GM23338 (cell line): ENCODE measurements around the gene SP100. TPM values are rescaled to one million over a fixed set of nuclear protein-coding genes. Genes with fewer than 3 reads are reported as not detected.

ENCODE experiments used
- ATAC-seq: fragments of 200-7000 bp; cut with Tn5 transposase; 3 replicates; pipeline ENCODE4 v1.9.1; 2020
- DNase-seq: peaks from one replicate; pipeline ENCODE4 v3.0.0-alpha.2; 2015; ENCODE audit warnings: low spot score
- H2AFZ ChIP-seq: fragments of 200-600 bp; sonication (generic); 2 replicates; pipeline ENCODE4 v1.8.0; 2016; ENCODE audit warnings: antibody characterized with exemption, mild to moderate bottlenecking, moderate library complexity
- H3F3A ChIP-seq: fragments of 200-600 bp; sonication (generic); replicated peaks from 2 replicates; pipeline ENCODE4 v1.8.0; 2017; ENCODE audit warnings: antibody characterized with exemption, mixed run types, low read depth
- H3K27ac ChIP-seq: fragments of 200-600 bp; sonication (generic); 2 replicates; pipeline ENCODE4 v1.6.1; 2016; ENCODE audit warnings: low read depth
- H3K27me3 ChIP-seq: fragments of 200-600 bp; sonication (generic); 2 replicates; pipeline ENCODE4 v1.8.0; 2016; ENCODE audit warnings: mild to moderate bottlenecking, mixed run types, moderate library complexity; ENCODE audit not compliant: insufficient read depth
- H3K36me3 ChIP-seq: fragments of 200-600 bp; sonication (generic); 2 replicates; pipeline ENCODE4 v1.8.0; 2016; ENCODE audit warnings: mild to moderate bottlenecking; ENCODE audit not compliant: insufficient read depth
- H3K4me1 ChIP-seq: fragments of 200-600 bp; sonication (generic); 2 replicates; pipeline ENCODE4 v1.8.0; 2016; ENCODE audit warnings: mild to moderate bottlenecking, moderate library complexity; ENCODE audit not compliant: insufficient read depth
- H3K4me2 ChIP-seq: fragments of 200-600 bp; sonication (generic); 2 replicates; pipeline ENCODE4 v1.7.1; 2017; ENCODE audit warnings: mixed run types
- H3K4me3 ChIP-seq: fragments of 200-600 bp; sonication (generic); 2 replicates; pipeline ENCODE4 v1.6.1; 2016; ENCODE audit warnings: mixed run types
- H3K79me2 ChIP-seq: fragments of 200-600 bp; sonication (generic); replicated peaks from 2 replicates; pipeline ENCODE4 v1.8.0; 2017; ENCODE audit warnings: mild to moderate bottlenecking; ENCODE audit not compliant: insufficient read depth
- H3K9me2 ChIP-seq: fragments of 200-600 bp; sonication (generic); 2 replicates; pipeline ENCODE4 v1.8.0; 2017; ENCODE audit not compliant: insufficient read depth
- H4K20me1 ChIP-seq: fragments of 200-600 bp; sonication (generic); replicated peaks from 2 replicates; pipeline ENCODE4 v1.8.0; 2017; ENCODE audit warnings: mild to moderate bottlenecking; ENCODE audit not compliant: insufficient read depth
- H3K27ac Mint-ChIP-seq: 2 replicates; pipeline ENCODE4 v1.8.0; 2020; ENCODE audit warnings: inconsistent platforms, mild to moderate bottlenecking, moderate library complexity, mixed read lengths
- H3K27me3 Mint-ChIP-seq: 3 replicates; pipeline ENCODE4 v1.8.0; 2022; ENCODE audit warnings: low read depth, mild to moderate bottlenecking, moderate library complexity, mixed read lengths, inconsistent platforms; ENCODE audit not compliant: insufficient read depth, poor library complexity
- H3K36me3 Mint-ChIP-seq: 3 replicates; pipeline ENCODE4 v1.8.0; 2021; ENCODE audit warnings: low read depth, mild to moderate bottlenecking, inconsistent platforms, moderate library complexity, mixed read lengths
- H3K4me1 Mint-ChIP-seq: 3 replicates; pipeline ENCODE4 v1.8.0; 2020; ENCODE audit warnings: mild to moderate bottlenecking, inconsistent platforms, mixed read lengths
- H3K4me3 Mint-ChIP-seq: 3 replicates; pipeline ENCODE4 v1.8.0; 2021; ENCODE audit warnings: moderate library complexity, mild to moderate bottlenecking, inconsistent platforms, mixed read lengths
- H3K9me3 Mint-ChIP-seq: 3 replicates; pipeline ENCODE4 v1.8.0; 2020; ENCODE audit warnings: moderate library complexity, mild to moderate bottlenecking, inconsistent platforms, mixed read lengths
- CREB1 ChIP-seq: fragments of 250-450 bp; sonication (Bioruptor Pico); IDR thresholded peaks from 2 replicates; pipeline ENCODE4 v1.5.0; 2020; ENCODE audit warnings: low read depth, mild to moderate bottlenecking, moderate library complexity
- ETS1 ChIP-seq: IDR thresholded peaks from 2 replicates; pipeline ENCODE4 v1.6.1; 2016; ENCODE audit warnings: antibody characterized with exemption
- EZH2 ChIP-seq: fragments of 200-600 bp; sonication (generic); IDR thresholded peaks from one replicate; pipeline ENCODE4 v1.8.0; 2017; ENCODE audit warnings: antibody characterized with exemption, mild to moderate bottlenecking, low read depth; ENCODE audit not compliant: unreplicated experiment
- EZH2phosphoT487 ChIP-seq: fragments of 200-600 bp; sonication (generic); IDR thresholded peaks from one replicate; pipeline ENCODE4 v1.8.1; 2018; ENCODE audit warnings: antibody characterized with exemption; ENCODE audit not compliant: unreplicated experiment
- JUNB ChIP-seq: IDR thresholded peaks from one replicate; pipeline ENCODE4 v1.6.1; 2016; ENCODE audit warnings: antibody characterized with exemption; ENCODE audit not compliant: unreplicated experiment
- NANOG ChIP-seq: IDR thresholded peaks from 2 replicates; pipeline ENCODE4 v1.6.1; 2016; ENCODE audit warnings: antibody characterized with exemption, borderline replicate concordance
- POLR2AphosphoS5 ChIP-seq: IDR thresholded peaks from 2 replicates; pipeline ENCODE4 v1.6.1; 2016; ENCODE audit warnings: antibody characterized with exemption, low read depth
- REST ChIP-seq: IDR thresholded peaks from one replicate; pipeline ENCODE4 v1.6.1; 2018; ENCODE audit warnings: antibody characterized with exemption; ENCODE audit not compliant: unreplicated experiment
- STAT1 ChIP-seq: IDR thresholded peaks from one replicate; pipeline ENCODE4 v1.6.1; 2016; ENCODE audit warnings: antibody characterized with exemption; ENCODE audit not compliant: unreplicated experiment
- ZNF331 ChIP-seq: fragments of 250-450 bp; sonication (Bioruptor Pico); IDR thresholded peaks from 2 replicates; pipeline ENCODE4 v1.5.0; 2020; ENCODE audit warnings: low read depth, mild to moderate bottlenecking, moderate library complexity
- polyA plus RNA-seq: library from polyadenylated mRNA; unstranded; fragments of >200 nt; fragmentation: Nextera tagmentation; extraction: Ambion mirVana; gene quantifications from 2 replicates; pipeline ENCODE4 v1.2.1, GENCODE V29; 2016
- total RNA-seq: library from RNA; depleted of rRNA; stranded (reverse); fragments of >200 nt; shearing (Covaris generic); gene quantifications from 2 replicates; pipeline ENCODE4 v1.2.3, GENCODE V29; 2014
- TF ChIP-seq, protein P1 (sequence below): fragments of 250-450 bp; sonication (Bioruptor Pico); IDR thresholded peaks from 2 replicates; pipeline ENCODE4 v1.5.0; 2020; ENCODE audit warnings: mild to moderate bottlenecking, moderate library complexity

SP100 gene
- total and polyA plus RNA-seq, 2 experiments from 2014 or later: 0.44 to 0.73 TPM

DNA sequence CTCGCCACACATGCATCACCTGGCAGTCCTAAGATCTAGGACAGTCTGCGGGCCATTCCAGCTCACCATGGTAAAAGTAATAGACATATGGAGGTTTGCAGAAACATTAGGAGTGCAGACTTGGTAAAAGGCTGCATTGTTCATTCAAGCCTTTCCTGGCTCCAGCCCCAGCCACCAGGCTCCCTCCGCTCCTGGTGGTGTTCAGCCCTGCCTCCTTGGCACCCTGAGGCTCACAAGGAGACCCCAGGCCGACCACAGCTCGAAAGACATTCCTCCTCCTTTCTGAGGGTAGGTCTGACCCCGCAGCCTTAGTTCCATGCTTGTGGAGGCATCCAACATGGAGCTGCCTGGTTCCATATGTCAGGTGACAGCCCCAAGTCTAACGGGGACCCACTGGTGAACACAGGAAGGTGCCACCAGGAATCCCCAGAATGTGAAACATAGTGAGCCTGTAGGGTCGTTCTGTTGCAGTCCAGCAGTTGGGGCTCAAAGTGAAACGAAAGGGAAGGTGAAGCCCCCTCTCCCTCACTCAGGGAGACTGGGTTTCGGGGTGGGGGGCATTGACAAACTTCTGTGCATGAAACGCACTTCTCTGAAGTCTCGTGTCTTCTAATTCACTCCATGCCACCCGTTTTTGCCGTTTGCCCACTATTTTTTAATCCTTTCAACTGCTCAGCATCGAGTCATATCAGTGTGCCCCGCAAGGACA lies 5.0 kb upstream of the SP100 start:
- Mint-ChIP-seq H3K36me3 (no peaks in the 10 kb centered on the region), H3K9me3 (no peaks in the 10 kb centered on the region; the same call in 2 of the 3 replicates)

More for the DNA sequence above, 5.0 kb upstream of the SP100 start:
- peak overlapping the region; percentile 88 for H3K4me3 Mint-ChIP-seq
- Histone ChIP-seq H2AFZ (peak overlapping the region; percentile 98), H3K79me2 (no peaks in the 10 kb centered on the region), H3F3A (no peaks in the 10 kb centered on the region), H3K4me3 (peak overlapping the region; percentile 75), H4K20me1 (no peaks in the 10 kb centered on the region), H3K9me2 (peaks cover 4% of the 10 kb centered on the region), H3K27me3 (peaks cover 20% of the 10 kb centered on the region), H3K4me1 (no peaks in the 10 kb centered on the region), H3K4me2 (peak overlapping the region; percentile 88), H3K36me3 (no peaks in the 10 kb centered on the region), H3K27ac (no peak overlapping the region)
- peaks cover 26% of the 10 kb centered on the region for H3K27me3 Mint-ChIP-seq
- peaks cover 2% of the 10 kb centered on the region; the same call in 2 of the 3 replicates for H3K4me1 Mint-ChIP-seq
- H3K27ac Mint-ChIP-seq: no peak overlapping the region
- ATAC-seq (no peak), DNase-seq (peak; percentile 2)
- no peak for TF ChIP-seq POLR2AphosphoS5
- TF ChIP-seq, protein P1, sequence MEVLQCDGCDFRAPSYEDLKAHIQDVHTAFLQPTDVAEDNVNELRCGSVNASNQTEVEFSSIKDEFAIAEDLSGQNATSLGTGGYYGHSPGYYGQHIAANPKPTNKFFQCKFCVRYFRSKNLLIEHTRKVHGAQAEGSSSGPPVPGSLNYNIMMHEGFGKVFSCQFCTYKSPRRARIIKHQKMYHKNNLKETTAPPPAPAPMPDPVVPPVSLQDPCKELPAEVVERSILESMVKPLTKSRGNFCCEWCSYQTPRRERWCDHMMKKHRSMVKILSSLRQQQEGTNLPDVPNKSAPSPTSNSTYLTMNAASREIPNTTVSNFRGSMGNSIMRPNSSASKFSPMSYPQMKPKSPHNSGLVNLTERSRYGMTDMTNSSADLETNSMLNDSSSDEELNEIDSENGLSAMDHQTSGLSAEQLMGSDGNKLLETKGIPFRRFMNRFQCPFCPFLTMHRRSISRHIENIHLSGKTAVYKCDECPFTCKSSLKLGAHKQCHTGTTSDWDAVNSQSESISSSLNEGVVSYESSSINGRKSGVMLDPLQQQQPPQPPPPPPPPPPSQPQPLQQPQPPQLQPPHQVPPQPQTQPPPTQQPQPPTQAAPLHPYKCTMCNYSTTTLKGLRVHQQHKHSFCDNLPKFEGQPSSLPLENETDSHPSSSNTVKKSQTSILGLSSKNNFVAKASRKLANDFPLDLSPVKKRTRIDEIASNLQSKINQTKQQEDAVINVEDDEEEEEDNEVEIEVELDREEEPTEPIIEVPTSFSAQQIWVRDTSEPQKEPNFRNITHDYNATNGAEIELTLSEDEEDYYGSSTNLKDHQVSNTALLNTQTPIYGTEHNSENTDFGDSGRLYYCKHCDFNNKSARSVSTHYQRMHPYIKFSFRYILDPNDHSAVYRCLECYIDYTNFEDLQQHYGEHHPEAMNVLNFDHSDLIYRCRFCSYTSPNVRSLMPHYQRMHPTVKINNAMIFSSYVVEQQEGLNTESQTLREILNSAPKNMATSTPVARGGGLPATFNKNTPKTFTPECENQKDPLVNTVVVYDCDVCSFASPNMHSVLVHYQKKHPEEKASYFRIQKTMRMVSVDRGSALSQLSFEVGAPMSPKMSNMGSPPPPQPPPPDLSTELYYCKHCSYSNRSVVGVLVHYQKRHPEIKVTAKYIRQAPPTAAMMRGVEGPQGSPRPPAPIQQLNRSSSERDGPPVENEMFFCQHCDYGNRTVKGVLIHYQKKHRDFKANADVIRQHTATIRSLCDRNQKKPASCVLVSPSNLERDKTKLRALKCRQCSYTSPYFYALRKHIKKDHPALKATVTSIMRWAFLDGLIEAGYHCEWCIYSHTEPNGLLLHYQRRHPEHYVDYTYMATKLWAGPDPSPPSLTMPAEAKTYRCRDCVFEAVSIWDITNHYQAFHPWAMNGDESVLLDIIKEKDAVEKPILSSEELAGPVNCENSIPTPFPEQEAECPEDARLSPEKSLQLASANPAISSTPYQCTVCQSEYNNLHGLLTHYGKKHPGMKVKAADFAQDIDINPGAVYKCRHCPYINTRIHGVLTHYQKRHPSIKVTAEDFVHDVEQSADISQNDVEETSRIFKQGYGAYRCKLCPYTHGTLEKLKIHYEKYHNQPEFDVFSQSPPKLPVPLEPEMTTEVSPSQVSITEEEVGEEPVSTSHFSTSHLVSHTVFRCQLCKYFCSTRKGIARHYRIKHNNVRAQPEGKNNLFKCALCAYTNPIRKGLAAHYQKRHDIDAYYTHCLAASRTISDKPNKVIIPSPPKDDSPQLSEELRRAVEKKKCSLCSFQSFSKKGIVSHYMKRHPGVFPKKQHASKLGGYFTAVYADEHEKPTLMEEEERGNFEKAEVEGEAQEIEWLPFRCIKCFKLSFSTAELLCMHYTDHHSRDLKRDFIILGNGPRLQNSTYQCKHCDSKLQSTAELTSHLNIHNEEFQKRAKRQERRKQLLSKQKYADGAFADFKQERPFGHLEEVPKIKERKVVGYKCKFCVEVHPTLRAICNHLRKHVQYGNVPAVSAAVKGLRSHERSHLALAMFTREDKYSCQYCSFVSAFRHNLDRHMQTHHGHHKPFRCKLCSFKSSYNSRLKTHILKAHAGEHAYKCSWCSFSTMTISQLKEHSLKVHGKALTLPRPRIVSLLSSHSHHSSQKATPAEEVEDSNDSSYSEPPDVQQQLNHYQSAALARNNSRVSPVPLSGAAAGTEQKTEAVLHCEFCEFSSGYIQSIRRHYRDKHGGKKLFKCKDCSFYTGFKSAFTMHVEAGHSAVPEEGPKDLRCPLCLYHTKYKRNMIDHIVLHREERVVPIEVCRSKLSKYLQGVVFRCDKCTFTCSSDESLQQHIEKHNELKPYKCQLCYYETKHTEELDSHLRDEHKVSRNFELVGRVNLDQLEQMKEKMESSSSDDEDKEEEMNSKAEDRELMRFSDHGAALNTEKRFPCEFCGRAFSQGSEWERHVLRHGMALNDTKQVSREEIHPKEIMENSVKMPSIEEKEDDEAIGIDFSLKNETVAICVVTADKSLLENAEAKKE (CRISPR knock-in tag): no peak
- TF ChIP-seq EZH2phosphoT487: no peak
- no peak for TF ChIP-seq EZH2
- TF ChIP-seq CREB1 (CRISPR knock-in tag): no peak
- TF ChIP-seq REST: no peak
- TF ChIP-seq ETS1: no peak
- TF ChIP-seq JUNB: no peak
- no peak for TF ChIP-seq NANOG
- no peak for TF ChIP-seq ZNF331 (CRISPR knock-in tag)
- no peak for TF ChIP-seq STAT1
